GM23338 (cell line): ENCODE measurements around the gene OARD1. TPM values are rescaled to one million over a fixed set of nuclear protein-coding genes. Genes with fewer than 3 reads are reported as not detected.
"Not testable (repeated sequence)": the region's sequence is repeated elsewhere in the genome, so short reads cannot be mapped to it uniquely, and the experiment has no call there.

Experiments used
- ATAC-seq: fragments of 200-7000 bp; cut with Tn5 transposase; 3 replicates; pipeline ENCODE4 v1.9.1; 2020
- DNase-seq: peaks from one replicate; pipeline ENCODE4 v3.0.0-alpha.2; 2015; ENCODE audit warnings: low spot score
- H2AFZ ChIP-seq: fragments of 200-600 bp; sonication (generic); 2 replicates; pipeline ENCODE4 v1.8.0; 2016; ENCODE audit warnings: antibody characterized with exemption, mild to moderate bottlenecking, moderate library complexity
- H3F3A ChIP-seq: fragments of 200-600 bp; sonication (generic); replicated peaks from 2 replicates; pipeline ENCODE4 v1.8.0; 2017; ENCODE audit warnings: antibody characterized with exemption, mixed run types, low read depth
- H3K27ac ChIP-seq: fragments of 200-600 bp; sonication (generic); 2 replicates; pipeline ENCODE4 v1.6.1; 2016; ENCODE audit warnings: low read depth
- H3K27me3 ChIP-seq: fragments of 200-600 bp; sonication (generic); 2 replicates; pipeline ENCODE4 v1.8.0; 2016; ENCODE audit warnings: mild to moderate bottlenecking, mixed run types, moderate library complexity; ENCODE audit not compliant: insufficient read depth
- H3K36me3 ChIP-seq: fragments of 200-600 bp; sonication (generic); 2 replicates; pipeline ENCODE4 v1.8.0; 2016; ENCODE audit warnings: mild to moderate bottlenecking; ENCODE audit not compliant: insufficient read depth
- H3K4me1 ChIP-seq: fragments of 200-600 bp; sonication (generic); 2 replicates; pipeline ENCODE4 v1.8.0; 2016; ENCODE audit warnings: mild to moderate bottlenecking, moderate library complexity; ENCODE audit not compliant: insufficient read depth
- H3K4me2 ChIP-seq: fragments of 200-600 bp; sonication (generic); 2 replicates; pipeline ENCODE4 v1.7.1; 2017; ENCODE audit warnings: mixed run types
- H3K4me3 ChIP-seq: fragments of 200-600 bp; sonication (generic); 2 replicates; pipeline ENCODE4 v1.6.1; 2016; ENCODE audit warnings: mixed run types
- H3K79me2 ChIP-seq: fragments of 200-600 bp; sonication (generic); replicated peaks from 2 replicates; pipeline ENCODE4 v1.8.0; 2017; ENCODE audit warnings: mild to moderate bottlenecking; ENCODE audit not compliant: insufficient read depth
- H3K9me2 ChIP-seq: fragments of 200-600 bp; sonication (generic); 2 replicates; pipeline ENCODE4 v1.8.0; 2017; ENCODE audit not compliant: insufficient read depth
- H4K20me1 ChIP-seq: fragments of 200-600 bp; sonication (generic); replicated peaks from 2 replicates; pipeline ENCODE4 v1.8.0; 2017; ENCODE audit warnings: mild to moderate bottlenecking; ENCODE audit not compliant: insufficient read depth
- H3K27ac Mint-ChIP-seq: 2 replicates; pipeline ENCODE4 v1.8.0; 2020; ENCODE audit warnings: inconsistent platforms, mild to moderate bottlenecking, moderate library complexity, mixed read lengths
- H3K27me3 Mint-ChIP-seq: 3 replicates; pipeline ENCODE4 v1.8.0; 2022; ENCODE audit warnings: low read depth, mild to moderate bottlenecking, moderate library complexity, mixed read lengths, inconsistent platforms; ENCODE audit not compliant: insufficient read depth, poor library complexity
- H3K36me3 Mint-ChIP-seq: 3 replicates; pipeline ENCODE4 v1.8.0; 2021; ENCODE audit warnings: low read depth, mild to moderate bottlenecking, inconsistent platforms, moderate library complexity, mixed read lengths
- H3K4me1 Mint-ChIP-seq: 3 replicates; pipeline ENCODE4 v1.8.0; 2020; ENCODE audit warnings: mild to moderate bottlenecking, inconsistent platforms, mixed read lengths
- H3K4me3 Mint-ChIP-seq: 3 replicates; pipeline ENCODE4 v1.8.0; 2021; ENCODE audit warnings: moderate library complexity, mild to moderate bottlenecking, inconsistent platforms, mixed read lengths
- H3K9me3 Mint-ChIP-seq: 3 replicates; pipeline ENCODE4 v1.8.0; 2020; ENCODE audit warnings: moderate library complexity, mild to moderate bottlenecking, inconsistent platforms, mixed read lengths
- EZH2 ChIP-seq: fragments of 200-600 bp; sonication (generic); IDR thresholded peaks from one replicate; pipeline ENCODE4 v1.8.0; 2017; ENCODE audit warnings: antibody characterized with exemption, mild to moderate bottlenecking, low read depth; ENCODE audit not compliant: unreplicated experiment
- EZH2phosphoT487 ChIP-seq: fragments of 200-600 bp; sonication (generic); IDR thresholded peaks from one replicate; pipeline ENCODE4 v1.8.1; 2018; ENCODE audit warnings: antibody characterized with exemption; ENCODE audit not compliant: unreplicated experiment
- JUNB ChIP-seq: IDR thresholded peaks from one replicate; pipeline ENCODE4 v1.6.1; 2016; ENCODE audit warnings: antibody characterized with exemption; ENCODE audit not compliant: unreplicated experiment
- POLR2AphosphoS5 ChIP-seq: IDR thresholded peaks from 2 replicates; pipeline ENCODE4 v1.6.1; 2016; ENCODE audit warnings: antibody characterized with exemption, low read depth
- ZNF114 ChIP-seq: fragments of 250-450 bp; sonication (Bioruptor Pico); IDR thresholded peaks from 2 replicates; pipeline ENCODE4 v1.5.0; 2020; ENCODE audit warnings: mild to moderate bottlenecking, moderate library complexity
- ZNF331 ChIP-seq: fragments of 250-450 bp; sonication (Bioruptor Pico); IDR thresholded peaks from 2 replicates; pipeline ENCODE4 v1.5.0; 2020; ENCODE audit warnings: low read depth, mild to moderate bottlenecking, moderate library complexity
- polyA plus RNA-seq: library from polyadenylated mRNA; unstranded; fragments of >200 nt; fragmentation: Nextera tagmentation; extraction: Ambion mirVana; gene quantifications from 2 replicates; pipeline ENCODE4 v1.2.1, GENCODE V29; 2016
- total RNA-seq: library from RNA; depleted of rRNA; stranded (reverse); fragments of >200 nt; shearing (Covaris generic); gene quantifications from 2 replicates; pipeline ENCODE4 v1.2.3, GENCODE V29; 2014
- TF ChIP-seq, protein P1 (sequence below), 2 experiments: fragments of 200-600 bp in 1 of 2; sonication (generic) in 1 of 2; conservative IDR thresholded peaks; 2 replicates each; pipeline versions ENCODE4 v1.5.1 to v1.6.1; 2016 to 2017; ENCODE audit warnings: antibody characterized with exemption in 2 of 2, low read depth in 2 of 2, mild to moderate bottlenecking in 2 of 2, moderate library complexity in 1 of 2

OARD1 gene
- total and polyA plus RNA-seq, 2 experiments from 2014 or later: 25.9 to 60.8 TPM

DNA sequence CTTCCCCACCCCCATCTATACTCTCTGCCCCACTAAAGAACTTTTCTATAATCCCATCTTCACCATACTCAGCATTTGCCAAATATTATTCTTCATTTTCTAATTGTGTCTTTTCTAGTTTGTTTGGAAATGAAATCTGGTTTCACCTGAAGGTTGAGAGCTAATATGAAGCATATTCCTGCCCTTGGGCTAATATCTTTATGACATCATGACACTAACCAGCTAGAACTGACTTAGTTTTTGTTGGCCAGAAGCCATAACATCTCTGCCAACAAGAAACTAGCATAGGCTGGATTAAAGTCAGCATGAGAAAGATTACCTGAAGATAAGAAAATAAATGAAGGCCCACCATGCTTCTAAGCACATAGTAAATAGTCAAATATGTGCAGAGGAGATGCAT, 49.9 kb downstream of the OARD1 start:
- ATAC-seq (no peak), DNase-seq (no peak)
- peaks cover 8% of the 10 kb centered on the region for H3K4me1 ChIP-seq
- H3K27ac Mint-ChIP-seq: no peak overlapping the region
- no peak overlapping the region for H3K4me3 Mint-ChIP-seq
- no peaks in the 10 kb centered on the region for H3K36me3 Mint-ChIP-seq
- no peak overlapping the region for H3K27ac ChIP-seq
- no peaks in the 10 kb centered on the region for H3K27me3 ChIP-seq
- H4K20me1 ChIP-seq: no peaks in the 10 kb centered on the region
- no peak overlapping the region for H3K4me2 ChIP-seq
- H3K36me3 ChIP-seq: no peaks in the 10 kb centered on the region
- H2AFZ ChIP-seq: no peak overlapping the region
- no peak for TF ChIP-seq ZNF114 (CRISPR knock-in tag)
- no peaks in the 10 kb centered on the region for H3K9me2 ChIP-seq
- no peaks in the 10 kb centered on the region for H3K9me3 Mint-ChIP-seq
- H3F3A ChIP-seq: no peaks in the 10 kb centered on the region
- peaks cover 7% of the 10 kb centered on the region; the same call in 2 of the 3 replicates for H3K4me1 Mint-ChIP-seq
- H3K27me3 Mint-ChIP-seq: peaks cover 2% of the 10 kb centered on the region
- no peaks in the 10 kb centered on the region for H3K79me2 ChIP-seq
- H3K4me3 ChIP-seq: no peak overlapping the region

DNA sequence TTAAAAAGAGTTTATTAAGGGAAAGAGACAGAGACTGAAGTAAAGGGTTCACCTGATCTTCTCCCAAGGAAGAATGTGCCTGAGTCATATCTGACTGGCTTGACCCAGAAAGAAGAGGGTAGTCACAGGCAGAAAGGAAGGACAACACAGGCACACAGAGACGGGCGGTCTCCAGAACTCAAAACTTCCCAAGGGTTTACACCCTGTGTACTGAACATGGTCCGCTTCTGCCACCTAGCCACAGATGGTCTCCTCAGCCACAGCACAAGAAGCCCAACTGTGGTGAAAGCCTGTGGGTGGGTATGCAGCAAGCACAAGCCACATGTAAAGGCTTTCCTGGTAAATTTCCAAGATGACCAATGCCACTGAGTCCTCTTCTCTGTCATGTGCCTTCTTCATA, 50.3 kb downstream of the OARD1 start:
- TF ChIP-seq, protein P1, sequence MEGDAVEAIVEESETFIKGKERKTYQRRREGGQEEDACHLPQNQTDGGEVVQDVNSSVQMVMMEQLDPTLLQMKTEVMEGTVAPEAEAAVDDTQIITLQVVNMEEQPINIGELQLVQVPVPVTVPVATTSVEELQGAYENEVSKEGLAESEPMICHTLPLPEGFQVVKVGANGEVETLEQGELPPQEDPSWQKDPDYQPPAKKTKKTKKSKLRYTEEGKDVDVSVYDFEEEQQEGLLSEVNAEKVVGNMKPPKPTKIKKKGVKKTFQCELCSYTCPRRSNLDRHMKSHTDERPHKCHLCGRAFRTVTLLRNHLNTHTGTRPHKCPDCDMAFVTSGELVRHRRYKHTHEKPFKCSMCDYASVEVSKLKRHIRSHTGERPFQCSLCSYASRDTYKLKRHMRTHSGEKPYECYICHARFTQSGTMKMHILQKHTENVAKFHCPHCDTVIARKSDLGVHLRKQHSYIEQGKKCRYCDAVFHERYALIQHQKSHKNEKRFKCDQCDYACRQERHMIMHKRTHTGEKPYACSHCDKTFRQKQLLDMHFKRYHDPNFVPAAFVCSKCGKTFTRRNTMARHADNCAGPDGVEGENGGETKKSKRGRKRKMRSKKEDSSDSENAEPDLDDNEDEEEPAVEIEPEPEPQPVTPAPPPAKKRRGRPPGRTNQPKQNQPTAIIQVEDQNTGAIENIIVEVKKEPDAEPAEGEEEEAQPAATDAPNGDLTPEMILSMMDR (conservative IDR thresholded peaks at IDR 0.05; ENCODE audit: low read depth in 2 of 2): peak in 1 of 2 experiments; percentile 70; a peak in 2 of 4 replicates
- no peak for TF ChIP-seq ZNF114 (CRISPR knock-in tag)
- H4K20me1 ChIP-seq: no peaks in the 10 kb centered on the region
- H3K27me3 ChIP-seq: no peaks in the 10 kb centered on the region
- no peaks in the 10 kb centered on the region for H3K9me3 Mint-ChIP-seq
- DNase-seq (no peak), ATAC-seq (peak; percentile 63)
- no peaks in the 10 kb centered on the region for H3K36me3 ChIP-seq
- no peak overlapping the region for H3K4me3 Mint-ChIP-seq
- peaks cover 3% of the 10 kb centered on the region; the same call in 1 of the 3 replicates for H3K4me1 Mint-ChIP-seq
- H3K79me2 ChIP-seq: no peaks in the 10 kb centered on the region
- H3K27ac ChIP-seq: no peak overlapping the region
- H2AFZ ChIP-seq: no peak overlapping the region
- H3F3A ChIP-seq: no peaks in the 10 kb centered on the region
- no peaks in the 10 kb centered on the region for H3K9me2 ChIP-seq
- H3K4me3 ChIP-seq: no peak overlapping the region
- no peak overlapping the region for H3K27ac Mint-ChIP-seq
- H3K4me1 ChIP-seq: peaks cover 3% of the 10 kb centered on the region
- H3K36me3 Mint-ChIP-seq: no peaks in the 10 kb centered on the region
- peaks cover 2% of the 10 kb centered on the region for H3K27me3 Mint-ChIP-seq
- H3K4me2 ChIP-seq: no peak overlapping the region

DNA sequence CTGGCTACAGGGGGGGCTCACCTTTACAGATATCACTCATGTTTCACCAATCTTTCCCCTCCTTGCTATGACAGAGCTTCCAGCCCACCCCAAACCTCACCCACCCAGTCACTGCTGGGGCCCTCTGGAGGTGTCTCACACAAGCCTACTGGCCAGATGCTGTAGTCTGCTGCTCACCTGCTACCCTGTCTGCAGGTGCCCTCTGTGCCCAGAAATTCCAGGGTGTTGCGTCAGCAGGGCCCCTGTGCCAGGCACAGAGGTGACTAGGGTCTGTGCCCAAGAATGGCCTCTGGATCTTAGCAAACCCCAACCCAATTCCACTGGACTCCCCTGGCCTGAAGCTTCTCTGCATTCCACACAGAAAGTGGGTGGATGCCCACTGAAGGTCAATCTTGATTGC, 54.5 kb downstream of the OARD1 start:
- no peaks in the 10 kb centered on the region for H4K20me1 ChIP-seq
- H3K4me1 ChIP-seq: no peaks in the 10 kb centered on the region
- no peak overlapping the region for H3K4me2 ChIP-seq
- no peak overlapping the region for H2AFZ ChIP-seq
- H3K27ac ChIP-seq: no peak overlapping the region
- no peak overlapping the region for H3K4me3 ChIP-seq
- no peaks in the 10 kb centered on the region for H3K9me2 ChIP-seq
- H3K36me3 ChIP-seq: no peaks in the 10 kb centered on the region
- TF ChIP-seq JUNB (no peak), ZNF331 (CRISPR knock-in tag) (no peak), EZH2phosphoT487 (no peak), POLR2AphosphoS5 (no peak), ZNF114 (CRISPR knock-in tag) (no peak), EZH2 (no peak)
- DNase-seq (no peak), ATAC-seq (no peak)
- no peaks in the 10 kb centered on the region; the same call in 2 of the 3 replicates for H3K9me3 Mint-ChIP-seq
- no peak overlapping the region for H3K27ac Mint-ChIP-seq
- H3K27me3 ChIP-seq: no peaks in the 10 kb centered on the region
- H3K4me1 Mint-ChIP-seq: no peaks in the 10 kb centered on the region; the same call in 2 of the 3 replicates
- H3K79me2 ChIP-seq: no peaks in the 10 kb centered on the region
- H3K36me3 Mint-ChIP-seq: no peaks in the 10 kb centered on the region
- H3K4me3 Mint-ChIP-seq: no peak overlapping the region
- no peaks in the 10 kb centered on the region for H3K27me3 Mint-ChIP-seq
- no peaks in the 10 kb centered on the region for H3F3A ChIP-seq

DNA sequence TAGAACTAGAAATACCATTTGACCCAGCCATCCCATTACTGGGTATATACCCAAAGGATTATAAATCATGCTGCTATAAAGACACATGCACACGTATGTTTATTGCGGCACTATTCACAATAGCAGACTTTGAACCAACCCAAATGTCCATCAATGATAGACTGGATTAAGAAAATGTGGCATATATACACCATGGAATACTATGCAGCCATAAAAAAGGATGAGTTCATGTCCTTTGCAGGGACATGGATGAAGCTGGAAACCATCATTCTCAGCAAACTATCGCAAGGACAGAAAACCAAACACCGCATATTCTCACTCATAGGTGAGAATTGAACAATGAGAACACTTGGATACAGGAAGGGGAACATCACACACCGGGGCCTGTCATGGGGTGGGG, 56.3 kb downstream of the OARD1 start:
- not testable (repeated sequence) for H3K9me3 Mint-ChIP-seq, DNase-seq, H3K27ac Mint-ChIP-seq, H2AFZ ChIP-seq, ATAC-seq, H4K20me1 ChIP-seq, H3F3A ChIP-seq, H3K9me2 ChIP-seq, H3K4me1 Mint-ChIP-seq, H3K4me1 ChIP-seq, H3K4me2 ChIP-seq, H3K27me3 Mint-ChIP-seq, H3K27me3 ChIP-seq, H3K36me3 Mint-ChIP-seq, H3K79me2 ChIP-seq, H3K4me3 Mint-ChIP-seq, H3K4me3 ChIP-seq, H3K36me3 ChIP-seq, H3K27ac ChIP-seq
